ENCODE data around the gene ADD3. TPM values are rescaled to one million over a fixed set of nuclear protein-coding genes. Genes with fewer than 3 reads are reported as not detected.

Gene ADD3
- total RNA-seq, 4 donors from 2014 or later, result 257 to 644 (median 358) TPM

- intact Hi-C loops (cut with DNase I), result no loop called here
- no peak overlapping the region for H3K4me3 ChIP-seq (replicated peaks in 1 of 3)
- H3K36me3 ChIP-seq, result no peaks in the 10 kb centered on the region
- TF ChIP-seq, protein P1, sequence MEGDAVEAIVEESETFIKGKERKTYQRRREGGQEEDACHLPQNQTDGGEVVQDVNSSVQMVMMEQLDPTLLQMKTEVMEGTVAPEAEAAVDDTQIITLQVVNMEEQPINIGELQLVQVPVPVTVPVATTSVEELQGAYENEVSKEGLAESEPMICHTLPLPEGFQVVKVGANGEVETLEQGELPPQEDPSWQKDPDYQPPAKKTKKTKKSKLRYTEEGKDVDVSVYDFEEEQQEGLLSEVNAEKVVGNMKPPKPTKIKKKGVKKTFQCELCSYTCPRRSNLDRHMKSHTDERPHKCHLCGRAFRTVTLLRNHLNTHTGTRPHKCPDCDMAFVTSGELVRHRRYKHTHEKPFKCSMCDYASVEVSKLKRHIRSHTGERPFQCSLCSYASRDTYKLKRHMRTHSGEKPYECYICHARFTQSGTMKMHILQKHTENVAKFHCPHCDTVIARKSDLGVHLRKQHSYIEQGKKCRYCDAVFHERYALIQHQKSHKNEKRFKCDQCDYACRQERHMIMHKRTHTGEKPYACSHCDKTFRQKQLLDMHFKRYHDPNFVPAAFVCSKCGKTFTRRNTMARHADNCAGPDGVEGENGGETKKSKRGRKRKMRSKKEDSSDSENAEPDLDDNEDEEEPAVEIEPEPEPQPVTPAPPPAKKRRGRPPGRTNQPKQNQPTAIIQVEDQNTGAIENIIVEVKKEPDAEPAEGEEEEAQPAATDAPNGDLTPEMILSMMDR (IDR thresholded peaks at IDR 0.05), result no peak
- TF ChIP-seq POLR2A (IDR thresholded peaks at IDR 0.05), result no peak
- H3K27ac ChIP-seq, result no peak overlapping the region
- H3K9me3 ChIP-seq, result no peaks in the 10 kb centered on the region
- 98 to 100% methylated on average over 2 of the region's 2 CpGs for WGBS, 2 donors
- peaks cover 0 to 3% of the 10 kb centered on the region in 2 donors for H3K4me1 ChIP-seq
- peaks cover under 1% of the 10 kb centered on the region for H3K27me3 ChIP-seq
- no peak for DNase-seq
These were observed 167.6 kb downstream of the ADD3 start for GRCh38 chr10:110175406-110175805.

- Histone ChIP-seq H3K27me3 (no peaks in the 10 kb centered on the region), H3K27ac (no peak overlapping the region), H3K4me1 (no peaks in the 10 kb centered on the region), H3K4me3 (replicated peaks in 1 of 3) (no peak overlapping the region), H3K9me3 (no peaks in the 10 kb centered on the region), H3K36me3 (no peaks in the 10 kb centered on the region)
- no peak for TF ChIP-seq POLR2A (IDR thresholded peaks at IDR 0.05)
- TF ChIP-seq, protein P1 (IDR thresholded peaks at IDR 0.05), result no peak
- WGBS, 2 donors, result 39 to 46% methylated on average over 19 of the region's 19 CpGs
- intact Hi-C loops (cut with DNase I), result no loop called here
- DNase-seq, result no peak
These were observed 168.6 kb downstream of the ADD3 start for GRCh38 chr10:110176141-110177030.

DNA sequence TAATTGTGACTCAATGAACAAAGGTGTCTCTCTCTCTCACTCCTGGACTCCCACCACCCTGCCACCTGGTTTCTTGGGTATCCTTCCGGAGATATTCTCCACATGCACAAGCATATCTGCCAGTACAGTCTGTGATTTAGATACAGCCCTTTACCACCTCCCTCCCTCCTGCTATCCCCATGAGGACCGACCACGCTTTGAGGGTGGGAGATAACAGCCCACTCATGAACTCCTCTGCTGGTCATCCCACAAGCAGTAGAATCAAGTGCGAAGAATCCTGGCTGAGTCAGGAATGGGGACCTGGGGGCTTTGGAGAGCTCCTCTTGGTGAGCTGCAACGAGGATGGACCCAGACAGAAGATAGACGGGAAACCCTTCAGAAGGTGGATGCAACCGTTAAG, 171.4 kb downstream of the ADD3 start:
- H3K27me3 ChIP-seq, result no peaks in the 10 kb centered on the region
- no peak for TF ChIP-seq POLR2A (IDR thresholded peaks at IDR 0.05)
- TF ChIP-seq, protein P1 (IDR thresholded peaks at IDR 0.05), result no peak
- H3K4me3 ChIP-seq (replicated peaks in 1 of 3), result no peak overlapping the region
- H3K36me3 ChIP-seq, result no peaks in the 10 kb centered on the region
- intact Hi-C loops (cut with DNase I), result no loop called here
- no peaks in the 10 kb centered on the region for H3K9me3 ChIP-seq
- H3K4me1 ChIP-seq, result no peaks in the 10 kb centered on the region
- WGBS, 2 donors, result 87 to 90% methylated on average over 7 of the region's 7 CpGs
- no peak for DNase-seq
- no peak overlapping the region for H3K27ac ChIP-seq

- H3K9me3 ChIP-seq, result no peaks in the 10 kb centered on the region
- H3K36me3 ChIP-seq, result no peaks in the 10 kb centered on the region
- no peak for DNase-seq
- intact Hi-C loops (cut with DNase I), result no loop called here
- no peaks in the 10 kb centered on the region for H3K27me3 ChIP-seq
- no peak overlapping the region for H3K4me3 ChIP-seq (replicated peaks in 1 of 3)
- H3K27ac ChIP-seq, result no peak overlapping the region
- no peaks in the 10 kb centered on the region for H3K4me1 ChIP-seq
- WGBS, 2 donors, result 78 to 87% methylated on average over 9 to 10 of the region's 10 CpGs
- TF ChIP-seq, protein P1 (IDR thresholded peaks at IDR 0.05), result no peak
- TF ChIP-seq POLR2A (IDR thresholded peaks at IDR 0.05), result no peak
These were observed 173.7 kb downstream of the ADD3 start for GRCh38 chr10:110181451-110181850.

- DNase-seq, result no peak
- Histone ChIP-seq H3K27me3 (no peaks in the 10 kb centered on the region), H3K4me1 (no peaks in the 10 kb centered on the region), H3K9me3 (no peaks in the 10 kb centered on the region), H3K36me3 (no peaks in the 10 kb centered on the region), H3K4me3 (replicated peaks in 1 of 3) (no peak overlapping the region), H3K27ac (no peak overlapping the region)
- 88 to 94% methylated on average over 5 of the region's 5 CpGs for WGBS, 2 donors
- no peak for TF ChIP-seq POLR2A (IDR thresholded peaks at IDR 0.05)
- TF ChIP-seq, protein P1 (IDR thresholded peaks at IDR 0.05), result no peak
- intact Hi-C loops (cut with DNase I), result no loop called here
These were observed 174.1 kb downstream of the ADD3 start for GRCh38 chr10:110181911-110182310.
